IMR-90 (cell line): Measurements from ENCODE around the gene NPM1. TPM values are rescaled to one million over a fixed set of nuclear protein-coding genes. Genes with fewer than 3 reads are reported as not detected.

Source experiments
- ATAC-seq: fragments of 200-7000 bp; cut with Tn5 transposase; 2 replicates; pipeline ENCODE4 v1.9.1; 2020; ENCODE audit warnings: low read depth, mild to moderate bottlenecking, moderate library complexity
- BruUV-seq: library from RNA; stranded (reverse); fragments of 400-500 nt; replicated peaks from 2 replicates; lab custom pipeline; 2021; lab: Mats Ljungman, UMichigan
- CTCF ChIA-PET: fragments of 300-600 bp; formaldehyde crosslinking; extraction: SDS; loops from one replicate; lab custom pipeline; 2021; ENCODE audit warnings: antibody characterized with exemption; lab: Yijun Ruan, JAX
- POLR2A ChIA-PET: fragments of 300-600 bp; sonication (Branson Sonifier 250); formaldehyde crosslinking; loops from one replicate; lab custom pipeline; 2022; ENCODE audit warnings: antibody characterized with exemption; ENCODE audit not compliant: unreplicated experiment; lab: Charles Lee
- DNase-seq: peaks from one replicate; pipeline ENCODE4 v3.0.0; 2013
- H2AFZ ChIP-seq: replicated peaks from 2 replicates; pipeline ENCODE3; 2013; ENCODE audit warnings: low read length, mild to moderate bottlenecking; ENCODE audit not compliant: poor library complexity
- H2AK5ac ChIP-seq: 2 replicates; pipeline ENCODE4 v1.6.1; 2013; ENCODE audit warnings: low read depth, low read length, inconsistent platforms
- H2AK9ac ChIP-seq: replicated peaks from 2 replicates; pipeline ENCODE3; 2013; ENCODE audit warnings: mild to moderate bottlenecking, low read depth, low read length, moderate library complexity; ENCODE audit not compliant: poor library complexity
- H2BK120ac ChIP-seq: 2 replicates; pipeline ENCODE4 v1.6.1; 2013; ENCODE audit warnings: low read depth, low read length, inconsistent platforms
- H2BK15ac ChIP-seq: 3 replicates; pipeline ENCODE4 v1.6.1; 2013; ENCODE audit warnings: low read depth, low read length, inconsistent platforms
- H2BK20ac ChIP-seq: 2 replicates; pipeline ENCODE4 v1.6.1; 2013; ENCODE audit warnings: low read depth, mild to moderate bottlenecking, inconsistent platforms, low read length, moderate library complexity
- H2BK5ac ChIP-seq: 2 replicates; pipeline ENCODE4 v1.6.1; 2013; ENCODE audit warnings: mild to moderate bottlenecking, low read depth, low read length, inconsistent platforms; ENCODE audit not compliant: poor library complexity, severe bottlenecking
- H3K14ac ChIP-seq: replicated peaks from 2 replicates; pipeline ENCODE4 v1.6.1; 2013; ENCODE audit warnings: low read depth, low read length, inconsistent platforms
- H3K18ac ChIP-seq: 2 replicates; pipeline ENCODE4 v1.6.1; 2013; ENCODE audit warnings: low read depth, low read length, control low read depth
- H3K23ac ChIP-seq: 2 replicates; pipeline ENCODE4 v1.6.1; 2013; ENCODE audit warnings: low read depth, low read length, inconsistent platforms
- H3K27ac ChIP-seq: 2 replicates; pipeline ENCODE4 v1.5.1; 2013; ENCODE audit warnings: mild to moderate bottlenecking, control low read depth, low read length; ENCODE audit not compliant: insufficient read depth
- H3K27me3 ChIP-seq: 2 replicates; pipeline ENCODE4 v1.6.1; 2013; ENCODE audit warnings: low read length; ENCODE audit not compliant: control insufficient read depth, insufficient read depth
- H3K36me3 ChIP-seq: 2 replicates; pipeline ENCODE4 v1.6.1; 2013; ENCODE audit warnings: low read length, mixed read lengths; ENCODE audit not compliant: control insufficient read depth, insufficient read depth
- H3K4ac ChIP-seq: 2 replicates; pipeline ENCODE4 v1.6.1; 2013; ENCODE audit warnings: low read depth, low read length, inconsistent platforms
- H3K4me1 ChIP-seq: 2 replicates; pipeline ENCODE4 v1.6.1; 2013; ENCODE audit warnings: low read length, mixed read lengths; ENCODE audit not compliant: control insufficient read depth, insufficient read depth
- H3K4me2 ChIP-seq: 2 replicates; pipeline ENCODE4 v1.6.1; 2013; ENCODE audit warnings: low read depth, mild to moderate bottlenecking, control low read depth, low read length, moderate library complexity
- H3K4me3 ChIP-seq: 2 replicates; pipeline ENCODE4 v1.5.1; 2013; ENCODE audit warnings: low read depth, mild to moderate bottlenecking, control low read depth, low read length, moderate library complexity; ENCODE audit not compliant: insufficient read depth
- H3K56ac ChIP-seq: 2 replicates; pipeline ENCODE4 v1.6.1; 2013; ENCODE audit warnings: low read length, inconsistent platforms; ENCODE audit not compliant: insufficient read depth; ENCODE audit errors: extremely low read depth
- H3K79me1 ChIP-seq, 2 experiments: 2 replicates each; pipeline ENCODE4 v1.6.1; 2013; ENCODE audit warnings: low read length in 2 of 2, inconsistent platforms in 1 of 2, low read depth in 1 of 2
- H3K9ac ChIP-seq: 2 replicates; pipeline ENCODE4 v1.6.1; 2013; ENCODE audit warnings: low read depth, low read length, control low read depth
- H3K9me1 ChIP-seq: 2 replicates; pipeline ENCODE4 v1.6.1; 2013; ENCODE audit warnings: low read length, inconsistent platforms; ENCODE audit not compliant: insufficient read depth
- H3K9me3 ChIP-seq: 2 replicates; pipeline ENCODE4 v1.6.1; 2013; ENCODE audit warnings: low read length; ENCODE audit not compliant: control insufficient read depth, insufficient read depth
- H4K20me1 ChIP-seq: 2 replicates; pipeline ENCODE4 v1.6.1; 2013; ENCODE audit warnings: low read length, inconsistent platforms; ENCODE audit not compliant: insufficient read depth
- H4K5ac ChIP-seq: 2 replicates; pipeline ENCODE4 v1.6.1; 2013; ENCODE audit warnings: mild to moderate bottlenecking, low read depth, low read length, control low read depth
- H4K8ac ChIP-seq, 2 experiments: 2 replicates each; pipeline ENCODE4 v1.6.1; 2013; ENCODE audit warnings: low read depth in 2 of 2, low read length in 2 of 2, control low read depth in 1 of 2, inconsistent platforms in 1 of 2
- H4K91ac ChIP-seq: 2 replicates; pipeline ENCODE4 v1.6.1; 2013; ENCODE audit warnings: low read depth, low read length, inconsistent platforms; ENCODE audit not compliant: insufficient read depth
- BHLHE40 ChIP-seq: fragments of 150-350 bp; IDR thresholded peaks from 2 replicates; pipeline ENCODE4 v1.6.1; 2016; ENCODE audit warnings: mild to moderate bottlenecking, low read depth, low read length
- CEBPB ChIP-seq: IDR thresholded peaks from 2 replicates; pipeline ENCODE4 v1.6.1; 2012; ENCODE audit warnings: low read depth, low read length, improper control_type of control experiment
- CHD1 ChIP-seq: IDR thresholded peaks from 2 replicates; pipeline ENCODE4 v1.6.1; 2012; ENCODE audit warnings: low read depth, low read length, improper control_type of control experiment
- FOS ChIP-seq: fragments of 150-350 bp; IDR thresholded peaks from 2 replicates; pipeline ENCODE4 v1.6.1; 2016; ENCODE audit warnings: low read depth, low read length
- MAFK ChIP-seq: IDR thresholded peaks from 2 replicates; pipeline ENCODE4 v1.6.1; 2012; ENCODE audit warnings: low read depth, low read length, improper control_type of control experiment
- MAZ ChIP-seq: IDR thresholded peaks from 2 replicates; pipeline ENCODE4 v1.6.1; 2012; ENCODE audit warnings: low read depth, mild to moderate bottlenecking, low read length, improper control_type of control experiment, moderate library complexity, borderline replicate concordance
- MXI1 ChIP-seq: IDR thresholded peaks from 2 replicates; pipeline ENCODE4 v1.6.1; 2012; ENCODE audit warnings: low read depth, mild to moderate bottlenecking, low read length, moderate library complexity, borderline replicate concordance
- NFE2L2 ChIP-seq: fragments of 150-350 bp; IDR thresholded peaks from 2 replicates; pipeline ENCODE4 v1.6.1; 2016; ENCODE audit warnings: low read depth, mild to moderate bottlenecking, low read length
- POLR2A ChIP-seq: IDR thresholded peaks from 2 replicates; pipeline ENCODE4 v1.6.1; 2012; ENCODE audit warnings: mild to moderate bottlenecking, low read depth, low read length
- RAD21 ChIP-seq: IDR thresholded peaks from 2 replicates; pipeline ENCODE4 v1.6.1; 2012; ENCODE audit warnings: low read length, improper control_type of control experiment
- RCOR1 ChIP-seq: IDR thresholded peaks from 2 replicates; pipeline ENCODE4 v1.6.1; 2012; ENCODE audit warnings: mild to moderate bottlenecking, low read length, improper control_type of control experiment; ENCODE audit not compliant: insufficient replicate concordance
- RFX5 ChIP-seq: IDR thresholded peaks from 2 replicates; pipeline ENCODE4 v1.8.0; 2012; ENCODE audit warnings: low read depth, mild to moderate bottlenecking, low read length, moderate library complexity
- SMC3 ChIP-seq: fragments of 150-350 bp; IDR thresholded peaks from 2 replicates; pipeline ENCODE4 v1.6.1; 2016; ENCODE audit warnings: low read depth, mild to moderate bottlenecking, antibody characterized with exemption, low read length, moderate library complexity
- WGBS, 2 experiments: methylation state at CpG; one replicate each; pipeline versions ENCODE4 v1.1.5 to v1.1.7; 2013; ENCODE audit warnings: missing lambda C conversion rate in 2 of 2; ENCODE audit not compliant: insufficient read length in 1 of 2; ENCODE audit errors: extremely low coverage in 2 of 2; 5-methylcytosine and 5-hydroxymethylcytosine counted together
- dilution Hi-C: fragments of 300-500 bp; cut with HindIII; formaldehyde crosslinking; loops from one replicate; pipeline ENCODE4 v1.14.3; 2018; ENCODE audit warnings: low sequenced_read_pairs; ENCODE audit not compliant: unreplicated experiment
- in situ Hi-C: fragments of 300-500 bp; cut with MboI; formaldehyde crosslinking; loops from 3 replicates; pipeline ENCODE4 v1.14.3; 2019; ENCODE audit warnings: low sequenced_read_pairs, inconsistent platforms, mixed read lengths
- intact Hi-C: fragments of 100-400 bp; cut with micrococcal nuclease; formaldehyde crosslinking; loops from 2 replicates; pipeline ENCODE4 v1.10.0; 2022
- polyA plus RNA-seq, 3 experiments: library from polyadenylated mRNA; depleted of rRNA; stranded (reverse); fragments of >200 nt; gene quantifications; 2 replicates each; pipeline ENCODE4 v1.2.3, GENCODE V29; 2012; ENCODE audit warnings: low replicate concordance in 1 of 3
- total RNA-seq: library from RNA; depleted of rRNA; stranded (reverse); fragments of >200 nt; gene quantifications from 2 replicates; pipeline ENCODE4 v1.2.3, GENCODE V29; 2012
- TF ChIP-seq, protein P1 (sequence below): conservative IDR thresholded peaks from 2 replicates; pipeline ENCODE4 v1.5.1; 2012; ENCODE audit warnings: mild to moderate bottlenecking, low read depth, low read length, improper control_type of control experiment
- TF ChIP-seq, protein P2 (sequence below): fragments of 150-350 bp; IDR thresholded peaks from 2 replicates; pipeline ENCODE4 v1.6.1; 2016; ENCODE audit warnings: low read depth, mild to moderate bottlenecking, low read length, moderate library complexity, borderline replicate concordance
- TF ChIP-seq, protein P3 (sequence below): fragments of 150-350 bp; IDR thresholded peaks from 2 replicates; pipeline ENCODE4 v1.6.1; 2017; ENCODE audit warnings: mild to moderate bottlenecking, antibody characterized with exemption, low read length, low read depth

NPM1 gene
- total and polyA plus RNA-seq, 2 of the 4 experiments (the other 2 are of a cell fraction): 856 to 929 TPM

DNA sequence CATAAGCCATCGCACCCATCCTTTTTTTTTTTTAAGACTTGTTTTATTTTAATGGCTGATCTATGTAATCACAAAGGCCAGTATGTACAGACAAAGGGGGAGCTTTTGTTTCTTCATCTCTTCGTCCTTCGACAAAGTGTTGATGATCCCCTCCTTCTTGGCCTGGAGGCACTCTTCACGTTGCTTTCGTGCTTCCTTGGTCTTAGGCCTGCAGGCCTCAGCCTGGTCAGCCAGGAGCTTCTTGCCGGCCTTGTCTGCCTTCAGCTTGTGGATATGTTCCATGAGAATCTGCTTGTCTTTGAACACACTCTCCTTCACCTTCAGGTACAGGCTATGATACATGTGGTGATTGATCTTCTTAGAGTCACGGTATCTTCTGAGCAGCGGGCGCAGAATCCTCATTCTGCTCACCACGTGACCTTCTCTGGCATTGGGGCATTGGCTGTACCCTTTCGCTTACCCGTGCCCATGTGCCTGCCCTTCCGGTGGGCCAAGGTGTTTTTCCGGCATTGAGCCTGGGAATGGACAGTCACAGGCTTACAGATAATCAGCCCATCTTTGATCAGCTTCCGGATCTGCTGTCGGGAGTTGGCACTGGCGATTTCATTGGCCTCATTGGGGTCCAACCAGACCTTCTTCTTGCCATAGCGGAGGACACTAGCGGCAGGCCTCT is 42.6 kb upstream of the NPM1 start:
- Histone ChIP-seq H3K56ac (no peak overlapping the region), H3K27ac (no peak overlapping the region), H2BK120ac (no peak overlapping the region), H3K9me3 (no peaks in the 10 kb centered on the region), H3K36me3 (no peaks in the 10 kb centered on the region), H3K23ac (no peak overlapping the region), H3K9ac (no peak overlapping the region), H2BK15ac (no peak overlapping the region), H4K5ac (no peak overlapping the region), H3K79me1 (no peaks in the 10 kb centered on the region), H4K20me1 (no peaks in the 10 kb centered on the region), H2BK20ac (no peak overlapping the region), H4K91ac (no peak overlapping the region), H2BK5ac (no peak overlapping the region), H2AK9ac (no peak overlapping the region), H2AFZ (no peak overlapping the region), H2AK5ac (no peak overlapping the region), H3K4ac (no peak overlapping the region), H3K14ac (no peak overlapping the region), H3K4me3 (no peak overlapping the region), H3K9me1 (no peaks in the 10 kb centered on the region), H3K27me3 (0 out of 2 replicates have a peak, but pooled peaks cover 2% of the 10 kb centered on the region), H3K4me1 (no peaks in the 10 kb centered on the region), H3K18ac (no peak overlapping the region), H4K8ac (no peak overlapping the region), H3K4me2 (no peak overlapping the region)
- no TSS peak for BruUV-seq
- ATAC-seq: no peak
- 81% methylated on average over 11 of the region's 19 CpGs; no CpG with 5 or more reads in 1 of the 2 experiments for WGBS, 2 experiments
- POLR2A ChIA-PET: no interaction called here
- in situ Hi-C loops (loop anchor here (5.0 to 25.0 kb wide), 2 partner anchors 358 to 533 kb away; no protein-coding TSS in a partner anchor), dilution Hi-C loops (no loop called here), intact Hi-C loops (loop anchor here (5.0 kb wide), 1 partner anchor 708 kb away; no protein-coding TSS in a partner anchor)
- CTCF ChIA-PET: no interaction called here
- TF ChIP-seq, protein P1, sequence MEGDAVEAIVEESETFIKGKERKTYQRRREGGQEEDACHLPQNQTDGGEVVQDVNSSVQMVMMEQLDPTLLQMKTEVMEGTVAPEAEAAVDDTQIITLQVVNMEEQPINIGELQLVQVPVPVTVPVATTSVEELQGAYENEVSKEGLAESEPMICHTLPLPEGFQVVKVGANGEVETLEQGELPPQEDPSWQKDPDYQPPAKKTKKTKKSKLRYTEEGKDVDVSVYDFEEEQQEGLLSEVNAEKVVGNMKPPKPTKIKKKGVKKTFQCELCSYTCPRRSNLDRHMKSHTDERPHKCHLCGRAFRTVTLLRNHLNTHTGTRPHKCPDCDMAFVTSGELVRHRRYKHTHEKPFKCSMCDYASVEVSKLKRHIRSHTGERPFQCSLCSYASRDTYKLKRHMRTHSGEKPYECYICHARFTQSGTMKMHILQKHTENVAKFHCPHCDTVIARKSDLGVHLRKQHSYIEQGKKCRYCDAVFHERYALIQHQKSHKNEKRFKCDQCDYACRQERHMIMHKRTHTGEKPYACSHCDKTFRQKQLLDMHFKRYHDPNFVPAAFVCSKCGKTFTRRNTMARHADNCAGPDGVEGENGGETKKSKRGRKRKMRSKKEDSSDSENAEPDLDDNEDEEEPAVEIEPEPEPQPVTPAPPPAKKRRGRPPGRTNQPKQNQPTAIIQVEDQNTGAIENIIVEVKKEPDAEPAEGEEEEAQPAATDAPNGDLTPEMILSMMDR: no peak
- no peak for TF ChIP-seq BHLHE40
- no peak for TF ChIP-seq RAD21
- TF ChIP-seq RCOR1: no peak
- TF ChIP-seq MAFK: no peak
- no peak for TF ChIP-seq FOS
- TF ChIP-seq SMC3: no peak
- TF ChIP-seq RFX5: no peak
- TF ChIP-seq POLR2A: no peak
- TF ChIP-seq, protein P2, sequence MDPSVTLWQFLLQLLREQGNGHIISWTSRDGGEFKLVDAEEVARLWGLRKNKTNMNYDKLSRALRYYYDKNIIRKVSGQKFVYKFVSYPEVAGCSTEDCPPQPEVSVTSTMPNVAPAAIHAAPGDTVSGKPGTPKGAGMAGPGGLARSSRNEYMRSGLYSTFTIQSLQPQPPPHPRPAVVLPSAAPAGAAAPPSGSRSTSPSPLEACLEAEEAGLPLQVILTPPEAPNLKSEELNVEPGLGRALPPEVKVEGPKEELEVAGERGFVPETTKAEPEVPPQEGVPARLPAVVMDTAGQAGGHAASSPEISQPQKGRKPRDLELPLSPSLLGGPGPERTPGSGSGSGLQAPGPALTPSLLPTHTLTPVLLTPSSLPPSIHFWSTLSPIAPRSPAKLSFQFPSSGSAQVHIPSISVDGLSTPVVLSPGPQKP: no peak
- no peak for TF ChIP-seq CEBPB
- TF ChIP-seq NFE2L2: no peak
- TF ChIP-seq CHD1: no peak
- TF ChIP-seq, protein P3, sequence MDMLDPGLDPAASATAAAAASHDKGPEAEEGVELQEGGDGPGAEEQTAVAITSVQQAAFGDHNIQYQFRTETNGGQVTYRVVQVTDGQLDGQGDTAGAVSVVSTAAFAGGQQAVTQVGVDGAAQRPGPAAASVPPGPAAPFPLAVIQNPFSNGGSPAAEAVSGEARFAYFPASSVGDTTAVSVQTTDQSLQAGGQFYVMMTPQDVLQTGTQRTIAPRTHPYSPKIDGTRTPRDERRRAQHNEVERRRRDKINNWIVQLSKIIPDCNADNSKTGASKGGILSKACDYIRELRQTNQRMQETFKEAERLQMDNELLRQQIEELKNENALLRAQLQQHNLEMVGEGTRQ: no peak
- TF ChIP-seq MAZ: no peak
- TF ChIP-seq MXI1: no peak
- no peak for DNase-seq
